H9 (cell line): ENCODE data around the gene UNC5A. TPM values are rescaled to one million over a fixed set of nuclear protein-coding genes. Genes with fewer than 3 reads are reported as not detected.

Source experiments
- DNase-seq: peaks from one replicate; pipeline ENCODE4 v3.0.0-alpha.2; 2017
- H2AFZ ChIP-seq: one replicate; pipeline ENCODE4 v1.6.1; 2013; ENCODE audit warnings: mild to moderate bottlenecking, low read length, control low read depth, moderate library complexity
- H2AK5ac ChIP-seq: 2 replicates; pipeline ENCODE4 v1.6.1; 2013; ENCODE audit warnings: low read length, control low read depth, mixed read lengths; ENCODE audit not compliant: insufficient read length
- H2BK120ac ChIP-seq: one replicate; pipeline ENCODE4 v1.6.1; 2013; ENCODE audit warnings: low read depth, mild to moderate bottlenecking, low read length, control low read depth, inconsistent platforms; ENCODE audit not compliant: poor library complexity, severe bottlenecking
- H2BK12ac ChIP-seq: 2 replicates; pipeline ENCODE4 v1.6.1; 2013; ENCODE audit warnings: low read length, control low read depth, mixed read lengths, low read depth; ENCODE audit not compliant: insufficient read length
- H2BK15ac ChIP-seq: 2 replicates; pipeline ENCODE4 v1.6.1; 2013; ENCODE audit warnings: low read depth, low read length, control low read depth
- H2BK20ac ChIP-seq: one replicate; pipeline ENCODE4 v1.6.1; 2013; ENCODE audit warnings: low read depth, mild to moderate bottlenecking, low read length, control low read depth, inconsistent platforms; ENCODE audit not compliant: poor library complexity, severe bottlenecking
- H2BK5ac ChIP-seq: 2 replicates; pipeline ENCODE4 v1.6.1; 2013; ENCODE audit warnings: low read length, control low read depth, mixed read lengths; ENCODE audit not compliant: insufficient read length
- H3K14ac ChIP-seq: 2 replicates; pipeline ENCODE4 v1.6.1; 2013; ENCODE audit warnings: low read length, control low read depth; ENCODE audit not compliant: insufficient read depth
- H3K18ac ChIP-seq: 2 replicates; pipeline ENCODE4 v1.6.1; 2013; ENCODE audit warnings: low read depth, mild to moderate bottlenecking, mixed read lengths, low read length, control low read depth; ENCODE audit not compliant: insufficient read length
- H3K23ac ChIP-seq: 2 replicates; pipeline ENCODE4 v1.6.1; 2013; ENCODE audit warnings: low read length, control low read depth, mixed read lengths, low read depth; ENCODE audit not compliant: insufficient read length
- H3K23me2 ChIP-seq: 2 replicates; pipeline ENCODE4 v1.6.1; 2013; ENCODE audit warnings: low read depth, mild to moderate bottlenecking, mixed read lengths, low read length, control low read depth; ENCODE audit not compliant: insufficient read length, poor library complexity, severe bottlenecking
- H3K27ac ChIP-seq: 2 replicates; pipeline ENCODE4 v1.5.1; 2013; ENCODE audit warnings: low read length, control low read depth, mixed read lengths, low read depth; ENCODE audit not compliant: insufficient read length
- H3K27me3 ChIP-seq: 2 replicates; pipeline ENCODE4 v1.6.1; 2013; ENCODE audit warnings: low read length, control low read depth, inconsistent platforms; ENCODE audit not compliant: insufficient read depth
- H3K4ac ChIP-seq: 2 replicates; pipeline ENCODE4 v1.6.1; 2013; ENCODE audit warnings: low read depth, mild to moderate bottlenecking, control low read depth, inconsistent platforms, low read length, moderate library complexity
- H3K4me1 ChIP-seq: 2 replicates; pipeline ENCODE4 v1.6.1; 2013; ENCODE audit warnings: low read length, control low read depth, inconsistent platforms; ENCODE audit not compliant: insufficient read depth
- H3K4me2 ChIP-seq: 2 replicates; pipeline ENCODE4 v1.6.1; 2013; ENCODE audit warnings: low read length, control low read depth, mixed read lengths; ENCODE audit not compliant: insufficient read length, insufficient read depth
- H3K56ac ChIP-seq: 2 replicates; pipeline ENCODE4 v1.6.1; 2013; ENCODE audit warnings: low read depth, mild to moderate bottlenecking, mixed read lengths, low read length, control low read depth; ENCODE audit not compliant: insufficient read length
- H3K79me1 ChIP-seq: 2 replicates; pipeline ENCODE4 v1.6.1; 2013; ENCODE audit warnings: low read depth, mild to moderate bottlenecking, moderate library complexity, low read length, control low read depth, inconsistent platforms; ENCODE audit not compliant: insufficient read depth, poor library complexity, severe bottlenecking
- H3K79me2 ChIP-seq: 2 replicates; pipeline ENCODE4 v1.6.1; 2013; ENCODE audit warnings: low read length, control low read depth, inconsistent platforms; ENCODE audit not compliant: insufficient read depth
- H3K9ac ChIP-seq: 2 replicates; pipeline ENCODE4 v1.6.1; 2013; ENCODE audit warnings: low read length, control low read depth, mixed read lengths; ENCODE audit not compliant: insufficient read length; ENCODE audit errors: extremely low read depth
- H3K9me3 ChIP-seq: one replicate; pipeline ENCODE4 v1.6.1; 2013; ENCODE audit warnings: low read depth, low read length, inconsistent platforms; ENCODE audit not compliant: control insufficient read depth
- H3T11ph ChIP-seq: one replicate; pipeline ENCODE4 v1.6.1; 2013; ENCODE audit warnings: mild to moderate bottlenecking, low read length, control low read depth, inconsistent platforms
- H4K20me1 ChIP-seq: one replicate; pipeline ENCODE4 v1.6.1; 2013; ENCODE audit not compliant: control insufficient read depth, insufficient read length, insufficient read depth
- H4K5ac ChIP-seq: 2 replicates; pipeline ENCODE4 v1.6.1; 2013; ENCODE audit warnings: low read depth, mild to moderate bottlenecking, mixed read lengths, low read length, control low read depth; ENCODE audit not compliant: insufficient read length
- H4K8ac ChIP-seq: replicated peaks from 2 replicates; pipeline ENCODE4 v1.6.1; 2013; ENCODE audit warnings: low read length, control low read depth, mixed read lengths, low read depth; ENCODE audit not compliant: insufficient read length
- H4K91ac ChIP-seq: 2 replicates; pipeline ENCODE4 v1.6.1; 2013; ENCODE audit warnings: low read depth, mild to moderate bottlenecking, moderate library complexity, mixed read lengths, low read length, control low read depth; ENCODE audit not compliant: insufficient read length
- H3K27ac Mint-ChIP-seq, 3 experiments: 2 replicates in 2 of 3; 3 replicates in 1 of 3; pipeline ENCODE4 v1.8.0; 2020 to 2021; ENCODE audit warnings: mixed read lengths in 3 of 3, mild to moderate bottlenecking in 1 of 3, moderate library complexity in 1 of 3
- H3K27me3 Mint-ChIP-seq: 2 replicates; pipeline ENCODE4 v1.8.0; 2021; ENCODE audit warnings: low read depth, mild to moderate bottlenecking, moderate library complexity, mixed read lengths
- H3K36me3 Mint-ChIP-seq, 3 experiments: 2 replicates in 2 of 3; 3 replicates in 1 of 3; pipeline ENCODE4 v1.8.0; 2020 to 2021; ENCODE audit warnings: low read depth in 3 of 3, mixed read lengths in 3 of 3; ENCODE audit not compliant: insufficient read depth in 1 of 3
- H3K4me1 Mint-ChIP-seq, 2 experiments: 2 replicates each; pipeline ENCODE4 v1.8.0; 2020; ENCODE audit warnings: mixed read lengths in 2 of 2
- H3K4me3 Mint-ChIP-seq, 2 experiments: 2 replicates in 1 of 2; 3 replicates in 1 of 2; pipeline ENCODE4 v1.8.0; 2020 to 2021; ENCODE audit warnings: mild to moderate bottlenecking in 2 of 2, mixed read lengths in 2 of 2, moderate library complexity in 1 of 2
- H3K9me3 Mint-ChIP-seq, 2 experiments: 2 replicates in 1 of 2; 3 replicates in 1 of 2; pipeline ENCODE4 v1.8.0; 2020; ENCODE audit warnings: mild to moderate bottlenecking in 2 of 2, mixed read lengths in 2 of 2, moderate library complexity in 1 of 2
- CTCF ChIP-seq: fragments of 200-600 bp; sonication (generic); conservative IDR thresholded peaks from 3 replicates; pipeline ENCODE4 v1.8.0; 2021; ENCODE audit warnings: antibody characterized with exemption, mild to moderate bottlenecking
- WGBS: extraction: QIAGEN DNeasy Blood & Tissue Kit; methylation state at CpG from one replicate; pipeline ENCODE4 v1.1.7; 2013; ENCODE audit warnings: missing lambda C conversion rate, low lambda C conversion rate, mixed read lengths; ENCODE audit not compliant: insufficient read length; ENCODE audit errors: extremely low coverage; 5-methylcytosine and 5-hydroxymethylcytosine counted together
- total RNA-seq: library from RNA; stranded (reverse); gene quantifications from 2 replicates; pipeline ENCODE4 v1.2.1, GENCODE V29; 2021

UNC5A gene
- total RNA-seq, 1 experiment from 2014 or later, result 4.4 TPM

- H3K4ac ChIP-seq, result no peak overlapping the region
- no peaks in the 10 kb centered on the region for H4K20me1 ChIP-seq
- H4K91ac ChIP-seq, result no peak overlapping the region
- DNase-seq, result no peak
- H3K23me2 ChIP-seq, result no peaks in the 10 kb centered on the region
- no peak overlapping the region for H2BK120ac ChIP-seq
- no peak overlapping the region for H2BK5ac ChIP-seq
- H3K56ac ChIP-seq, result no peak overlapping the region
- H2BK20ac ChIP-seq, result no peak overlapping the region
- H3T11ph ChIP-seq, result no peak overlapping the region
- Mint-ChIP-seq H3K9me3 (no peaks in the 10 kb centered on the region), H3K27ac (no peak overlapping the region; a peak in 1 of 7 replicates), H3K36me3 (no peaks in the 10 kb centered on the region), H3K4me3 (no peak overlapping the region), H3K4me1 (peaks cover 0 to 28% of the 10 kb centered on the region in 2 experiments; a peak in 2 of 4 replicates), H3K27me3 (no peaks in the 10 kb centered on the region; the same call in 1 of the 2 replicates)
- H3K27ac ChIP-seq, result no peak overlapping the region
- WGBS, result no CpG with 5 or more reads among the region's 13 CpGs
- H3K14ac ChIP-seq, result no peak overlapping the region
- H3K9ac ChIP-seq, result no peak overlapping the region
- H2AFZ ChIP-seq, result no peak overlapping the region
- no peak overlapping the region for H3K4me2 ChIP-seq
- no peak overlapping the region for H2AK5ac ChIP-seq
- no peak overlapping the region for H2BK15ac ChIP-seq
- H3K27me3 ChIP-seq, result no peaks in the 10 kb centered on the region
- no peak overlapping the region for H4K8ac ChIP-seq
- no peak overlapping the region for H3K23ac ChIP-seq
- no peaks in the 10 kb centered on the region for H3K79me1 ChIP-seq
- TF ChIP-seq CTCF, result no peak
- H4K5ac ChIP-seq, result no peak overlapping the region
- H3K4me1 ChIP-seq, result no peaks in the 10 kb centered on the region
- no peak overlapping the region for H3K18ac ChIP-seq
- no peaks in the 10 kb centered on the region for H3K9me3 ChIP-seq
- no peaks in the 10 kb centered on the region for H3K79me2 ChIP-seq
- no peak overlapping the region for H2BK12ac ChIP-seq
Observed at GRCh38 chr5:176847726-176848290, 37.4 kb downstream of the UNC5A start.
